ENCODE measurements around the gene SELENOV.

Gene SELENOV

DNA sequence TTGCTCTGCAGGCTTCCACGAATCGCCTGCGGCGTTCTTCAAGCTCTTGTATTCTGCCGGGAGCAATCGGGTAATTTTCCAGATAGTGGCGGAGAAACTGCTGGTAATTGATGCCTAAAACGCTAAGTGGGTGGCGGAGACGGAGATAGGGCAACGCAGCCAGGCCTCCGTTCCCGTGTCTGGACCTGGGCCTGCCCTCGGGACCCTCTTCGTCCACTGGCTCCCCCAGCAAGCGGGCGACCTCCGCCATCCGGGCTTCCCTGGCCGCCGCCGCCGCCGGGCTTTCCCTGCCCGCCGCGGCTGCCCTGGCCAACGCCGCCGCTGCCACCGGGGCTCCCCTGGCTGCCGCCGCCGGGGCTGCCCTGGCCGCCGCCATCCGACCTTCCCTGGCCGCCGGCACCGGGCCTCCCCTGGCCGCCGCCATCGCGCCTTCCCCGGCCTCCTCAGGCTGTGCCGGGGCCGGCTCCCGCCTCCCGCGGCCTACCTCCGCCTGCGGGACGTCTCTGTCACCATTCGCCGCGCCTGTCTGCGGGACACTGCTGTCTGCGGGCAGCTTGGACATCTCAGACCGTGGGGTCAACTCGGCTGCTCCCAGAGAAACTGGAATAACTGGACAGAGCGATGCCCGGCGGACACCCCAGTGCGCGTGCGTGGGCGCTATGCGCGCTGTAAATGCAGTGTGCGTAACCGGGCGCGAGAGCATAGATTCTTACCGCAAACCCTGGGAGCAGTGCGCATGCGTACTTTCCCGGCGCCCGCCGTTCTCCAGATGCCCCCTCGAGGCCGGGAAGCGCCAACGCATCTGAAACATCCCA lies 24.8 kb downstream of the SELENOV start, which contains the start of gene EID2:
TSS of gene EID2 (minus strand) at position 644 of the 815 bp plus-strand sequence. CDS start at position 562, 82 bp downstream.
- peak; percentile 97 for DNase-seq (ENCODE audit: low spot score)
- TF ChIP-seq, protein P1, sequence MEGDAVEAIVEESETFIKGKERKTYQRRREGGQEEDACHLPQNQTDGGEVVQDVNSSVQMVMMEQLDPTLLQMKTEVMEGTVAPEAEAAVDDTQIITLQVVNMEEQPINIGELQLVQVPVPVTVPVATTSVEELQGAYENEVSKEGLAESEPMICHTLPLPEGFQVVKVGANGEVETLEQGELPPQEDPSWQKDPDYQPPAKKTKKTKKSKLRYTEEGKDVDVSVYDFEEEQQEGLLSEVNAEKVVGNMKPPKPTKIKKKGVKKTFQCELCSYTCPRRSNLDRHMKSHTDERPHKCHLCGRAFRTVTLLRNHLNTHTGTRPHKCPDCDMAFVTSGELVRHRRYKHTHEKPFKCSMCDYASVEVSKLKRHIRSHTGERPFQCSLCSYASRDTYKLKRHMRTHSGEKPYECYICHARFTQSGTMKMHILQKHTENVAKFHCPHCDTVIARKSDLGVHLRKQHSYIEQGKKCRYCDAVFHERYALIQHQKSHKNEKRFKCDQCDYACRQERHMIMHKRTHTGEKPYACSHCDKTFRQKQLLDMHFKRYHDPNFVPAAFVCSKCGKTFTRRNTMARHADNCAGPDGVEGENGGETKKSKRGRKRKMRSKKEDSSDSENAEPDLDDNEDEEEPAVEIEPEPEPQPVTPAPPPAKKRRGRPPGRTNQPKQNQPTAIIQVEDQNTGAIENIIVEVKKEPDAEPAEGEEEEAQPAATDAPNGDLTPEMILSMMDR (IDR thresholded peaks at IDR 0.05; ENCODE audit: extremely low read depth, missing control alignments), result peak; percentile 59

- TF ChIP-seq, protein P1 (IDR thresholded peaks at IDR 0.05; ENCODE audit: extremely low read depth, missing control alignments), result no peak
- no peak for DNase-seq (ENCODE audit: low spot score)
Measured at GRCh38 chr19:39540333-39540673, 25.4 kb downstream of the SELENOV start.

- TF ChIP-seq, protein P1 (IDR thresholded peaks at IDR 0.05; ENCODE audit: extremely low read depth, missing control alignments), result no peak
- DNase-seq (ENCODE audit: low spot score), result no peak
Measured at GRCh38 chr19:39542206-39542605, 27.3 kb downstream of the SELENOV start.

GRCh38 chr19:39543477-39543857 lies 28.5 kb downstream of the SELENOV start:
- TF ChIP-seq, protein P1 (IDR thresholded peaks at IDR 0.05; ENCODE audit: extremely low read depth, missing control alignments), result no peak
- DNase-seq (ENCODE audit: low spot score), result no peak

- DNase-seq (ENCODE audit: low spot score), result no peak
- TF ChIP-seq, protein P1 (IDR thresholded peaks at IDR 0.05; ENCODE audit: extremely low read depth, missing control alignments), result no peak
Measured at GRCh38 chr19:39544226-39544903, 29.4 kb downstream of the SELENOV start.

GRCh38 chr19:39544911-39545310 lies 30.0 kb downstream of the SELENOV start:
- no peak for DNase-seq (ENCODE audit: low spot score)
- TF ChIP-seq, protein P1 (IDR thresholded peaks at IDR 0.05; ENCODE audit: extremely low read depth, missing control alignments), result no peak

- TF ChIP-seq, protein P1 (IDR thresholded peaks at IDR 0.05; ENCODE audit: extremely low read depth, missing control alignments), result no peak
- DNase-seq (ENCODE audit: low spot score), result no peak
Measured at GRCh38 chr19:39546599-39546998, 31.7 kb downstream of the SELENOV start.
